ENCODE results near the gene FAIM2.

DNA sequence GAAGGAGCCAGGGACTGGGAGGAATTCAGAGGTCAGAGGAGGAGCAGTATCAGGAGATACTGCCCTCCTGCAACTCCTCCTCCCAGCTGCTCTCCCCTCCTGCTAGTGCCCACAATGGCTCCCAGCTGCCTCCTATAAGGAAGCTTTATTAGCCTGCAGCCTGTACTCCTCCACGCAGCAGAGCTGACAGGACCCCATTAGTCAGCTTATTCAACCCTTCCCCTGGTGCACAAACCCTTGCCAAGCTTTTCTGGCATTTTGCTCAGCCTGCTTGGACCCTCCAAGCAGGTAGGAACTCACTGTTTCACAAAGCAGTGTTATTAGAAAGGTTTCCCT, 39.9 kb upstream of the FAIM2 start:
- TF ChIP-seq, protein P1, sequence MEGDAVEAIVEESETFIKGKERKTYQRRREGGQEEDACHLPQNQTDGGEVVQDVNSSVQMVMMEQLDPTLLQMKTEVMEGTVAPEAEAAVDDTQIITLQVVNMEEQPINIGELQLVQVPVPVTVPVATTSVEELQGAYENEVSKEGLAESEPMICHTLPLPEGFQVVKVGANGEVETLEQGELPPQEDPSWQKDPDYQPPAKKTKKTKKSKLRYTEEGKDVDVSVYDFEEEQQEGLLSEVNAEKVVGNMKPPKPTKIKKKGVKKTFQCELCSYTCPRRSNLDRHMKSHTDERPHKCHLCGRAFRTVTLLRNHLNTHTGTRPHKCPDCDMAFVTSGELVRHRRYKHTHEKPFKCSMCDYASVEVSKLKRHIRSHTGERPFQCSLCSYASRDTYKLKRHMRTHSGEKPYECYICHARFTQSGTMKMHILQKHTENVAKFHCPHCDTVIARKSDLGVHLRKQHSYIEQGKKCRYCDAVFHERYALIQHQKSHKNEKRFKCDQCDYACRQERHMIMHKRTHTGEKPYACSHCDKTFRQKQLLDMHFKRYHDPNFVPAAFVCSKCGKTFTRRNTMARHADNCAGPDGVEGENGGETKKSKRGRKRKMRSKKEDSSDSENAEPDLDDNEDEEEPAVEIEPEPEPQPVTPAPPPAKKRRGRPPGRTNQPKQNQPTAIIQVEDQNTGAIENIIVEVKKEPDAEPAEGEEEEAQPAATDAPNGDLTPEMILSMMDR (IDR thresholded peaks at IDR 0.05) = no peak
- TF ChIP-seq POLR2A (IDR thresholded peaks at IDR 0.05) (no peak), EP300 (IDR thresholded peaks at IDR 0.05) (no peak)
